ENCODE data around the gene DPY19L3. TPM values are rescaled to one million over a fixed set of nuclear protein-coding genes. Genes with fewer than 3 reads are reported as not detected.

Gene DPY19L3
- total RNA-seq, 1 donor from 2014 or later = 29.8 TPM

GRCh38 chr19:32380269-32380668, 25.3 kb upstream of the DPY19L3 start:
- ATAC-seq (ENCODE audit: low read depth) (no peak), DNase-seq (no peak)
- no peaks in the 10 kb centered on the region for H3K9me3 Mint-ChIP-seq
- no peaks in the 10 kb centered on the region for H3K27me3 Mint-ChIP-seq
- H3K4me3 Mint-ChIP-seq = no peak overlapping the region
- CTCF ChIA-PET = interaction anchor here (1.0 kb wide), 1 partner anchor 61 kb away, joined by 4 read pairs; no protein-coding TSS in a partner anchor
- H3K36me3 Mint-ChIP-seq (ENCODE audit: low read depth) = peaks cover 62% of the 10 kb centered on the region
- intact Hi-C loops (cut with micrococcal nuclease) = no loop called here
- TF ChIP-seq CTCF (IDR thresholded peaks at IDR 0.05) = no peak
- H3K4me1 Mint-ChIP-seq = no peaks in the 10 kb centered on the region
- POLR2A ChIA-PET = interaction anchor here (1.1 kb wide), 1 partner anchor 25 kb away, joined by 3 read pairs; the partner anchor contains the start of gene DPY19L3
- H3K27ac Mint-ChIP-seq = no peak overlapping the region

GRCh38 chr19:32387701-32388392, 17.7 kb upstream of the DPY19L3 start:
- DNase-seq = no peak
- POLR2A ChIA-PET = interaction anchor here (0.6 kb wide), 1 partner anchor 248 kb away, joined by 6 read pairs; no protein-coding TSS in a partner anchor
- intact Hi-C loops (cut with micrococcal nuclease) = no loop called here
- Mint-ChIP-seq H3K27ac (no peak overlapping the region), H3K4me3 (no peak overlapping the region), H3K27me3 (no peaks in the 10 kb centered on the region), H3K9me3 (no peaks in the 10 kb centered on the region), H3K36me3 (ENCODE audit: low read depth) (peaks cover 25% of the 10 kb centered on the region), H3K4me1 (no peaks in the 10 kb centered on the region)
- CTCF ChIA-PET = no interaction called here
- no peak for TF ChIP-seq CTCF (IDR thresholded peaks at IDR 0.05)
- no peak for ATAC-seq (ENCODE audit: low read depth)

GRCh38 chr19:32388393-32388855, 17.1 kb upstream of the DPY19L3 start:
- POLR2A ChIA-PET = interaction anchor here (0.6 kb wide), 1 partner anchor 248 kb away, joined by 6 read pairs; no protein-coding TSS in a partner anchor

GRCh38 chr19:32392901-32393300, 12.7 kb upstream of the DPY19L3 start:
- Mint-ChIP-seq H3K36me3 (ENCODE audit: low read depth) (no peaks in the 10 kb centered on the region), H3K4me1 (no peaks in the 10 kb centered on the region), H3K4me3 (no peak overlapping the region), H3K27me3 (no peaks in the 10 kb centered on the region), H3K27ac (no peak overlapping the region), H3K9me3 (no peaks in the 10 kb centered on the region)
- TF ChIP-seq CTCF (IDR thresholded peaks at IDR 0.05) = no peak
- DNase-seq = no peak
- no peak for ATAC-seq (ENCODE audit: low read depth)
- ChIA-PET POLR2A (no interaction called here), CTCF (no interaction called here)
- intact Hi-C loops (cut with micrococcal nuclease) = no loop called here

More at GRCh38 chr19:32388393-32388855, 17.1 kb upstream of the DPY19L3 start:
- intact Hi-C loops (cut with micrococcal nuclease) = no loop called here
- ATAC-seq (ENCODE audit: low read depth) = no peak
- H3K36me3 Mint-ChIP-seq (ENCODE audit: low read depth) = peaks cover 19% of the 10 kb centered on the region
- DNase-seq = no peak
- TF ChIP-seq CTCF (IDR thresholded peaks at IDR 0.05) = no peak
- H3K27me3 Mint-ChIP-seq = no peaks in the 10 kb centered on the region
- CTCF ChIA-PET = no interaction called here
- no peak overlapping the region for H3K27ac Mint-ChIP-seq
- H3K4me3 Mint-ChIP-seq = no peak overlapping the region
- no peaks in the 10 kb centered on the region for H3K9me3 Mint-ChIP-seq
- H3K4me1 Mint-ChIP-seq = no peaks in the 10 kb centered on the region

- no peak for DNase-seq
- ChIA-PET POLR2A (interaction anchor here (0.7 kb wide), 2 partner anchors 33 to 59 kb away, joined by 3 to 12 read pairs; no protein-coding TSS in a partner anchor), CTCF (no interaction called here)
- ATAC-seq (ENCODE audit: low read depth) = no peak
- no peaks in the 10 kb centered on the region for H3K4me1 Mint-ChIP-seq
- no peak overlapping the region for H3K4me3 Mint-ChIP-seq
- no peak for TF ChIP-seq CTCF (IDR thresholded peaks at IDR 0.05)
- no peaks in the 10 kb centered on the region for H3K9me3 Mint-ChIP-seq
- no peaks in the 10 kb centered on the region for H3K27me3 Mint-ChIP-seq
- intact Hi-C loops (cut with micrococcal nuclease) = no loop called here
- H3K27ac Mint-ChIP-seq = no peak overlapping the region
- H3K36me3 Mint-ChIP-seq (ENCODE audit: low read depth) = no peaks in the 10 kb centered on the region
These were observed 9.4 kb upstream of the DPY19L3 start for GRCh38 chr19:32396046-32396652.

Measured in activated B cell treated with CpG ODN at 0.5 μM for 24 hours (primary cell).